HG02852 (cell line): ENCODE measurements around the gene KCNMA1.
"Not testable (repeated sequence)": the region's sequence is repeated elsewhere in the genome, so short reads cannot be mapped to it uniquely, and the experiment has no call there.

Experiments used
- ATAC-seq: cut with Tn5 transposase; IDR thresholded peaks from one replicate; pipeline ENCODE4 v1.9.1; 2021; ENCODE audit warnings: mild to moderate bottlenecking, moderate library complexity; ENCODE audit not compliant: unreplicated experiment

Gene KCNMA1

GRCh38 chr10:77405771-77406241 is 231.8 kb downstream of the KCNMA1 start:
- ATAC-seq, result no peak

GRCh38 chr10:77404810-77405209 is 232.8 kb downstream of the KCNMA1 start:
- ATAC-seq, result no peak

DNA sequence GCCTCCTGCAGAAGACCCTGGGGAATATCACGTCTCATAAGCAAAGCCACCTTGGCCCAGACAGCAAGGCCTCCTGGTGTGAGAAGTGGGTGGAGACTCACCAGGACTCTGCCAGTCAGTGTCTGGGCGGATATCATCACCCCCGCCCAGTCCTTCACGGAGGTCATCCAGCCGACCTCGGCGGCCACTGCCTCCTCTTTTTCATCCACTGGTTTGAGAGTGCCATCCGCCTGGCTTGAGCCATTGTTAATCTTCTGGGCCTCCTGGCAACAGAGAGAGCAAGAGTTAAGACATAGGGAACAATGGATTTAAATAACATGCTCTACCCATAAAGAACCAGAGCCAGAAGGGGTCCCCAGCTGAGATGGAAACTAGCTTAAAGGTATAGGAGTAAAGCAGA is 233.8 kb downstream of the KCNMA1 start:
- no peak for ATAC-seq

- no peak for ATAC-seq
Observed at GRCh38 chr10:77401683-77402082, 235.9 kb downstream of the KCNMA1 start.

GRCh38 chr10:77400033-77400432 is 237.6 kb downstream of the KCNMA1 start:
- no peak for ATAC-seq

DNA sequence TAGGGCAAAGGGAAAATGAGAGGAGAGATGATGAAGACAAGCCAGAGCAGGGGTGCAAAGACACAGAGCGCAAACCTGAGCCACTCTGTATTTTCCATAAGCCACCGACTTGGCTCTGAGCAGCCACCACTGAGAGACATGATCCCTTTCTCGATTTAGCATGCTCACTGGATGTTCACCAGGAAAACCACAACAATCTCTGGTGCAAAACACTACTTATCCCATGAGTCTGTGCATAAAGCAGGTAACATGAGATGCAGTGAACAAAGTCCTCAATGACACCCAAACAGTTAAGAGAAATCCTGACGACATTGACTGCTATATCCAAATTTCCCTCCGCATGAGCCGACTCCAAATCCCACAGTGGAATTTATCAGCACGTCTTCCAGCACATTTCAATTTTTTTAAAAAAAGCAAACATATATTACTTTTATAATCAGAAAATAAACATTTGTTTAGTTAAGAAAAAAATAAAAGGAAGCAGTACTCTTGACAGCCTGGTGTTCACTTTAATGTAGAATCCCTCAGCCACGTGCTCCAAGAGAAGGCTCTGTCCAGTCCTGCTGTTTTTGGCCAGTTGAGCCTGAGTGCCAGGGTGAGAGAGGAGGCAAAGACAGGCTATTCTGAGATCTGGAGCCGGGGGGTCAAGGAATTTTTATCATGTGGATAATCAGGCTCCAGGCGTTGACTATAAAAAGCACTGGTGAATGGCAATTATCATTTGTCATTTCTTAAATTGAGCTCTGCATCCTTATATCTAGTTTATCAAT is 238.4 kb downstream of the KCNMA1 start:
- no peak for ATAC-seq

DNA sequence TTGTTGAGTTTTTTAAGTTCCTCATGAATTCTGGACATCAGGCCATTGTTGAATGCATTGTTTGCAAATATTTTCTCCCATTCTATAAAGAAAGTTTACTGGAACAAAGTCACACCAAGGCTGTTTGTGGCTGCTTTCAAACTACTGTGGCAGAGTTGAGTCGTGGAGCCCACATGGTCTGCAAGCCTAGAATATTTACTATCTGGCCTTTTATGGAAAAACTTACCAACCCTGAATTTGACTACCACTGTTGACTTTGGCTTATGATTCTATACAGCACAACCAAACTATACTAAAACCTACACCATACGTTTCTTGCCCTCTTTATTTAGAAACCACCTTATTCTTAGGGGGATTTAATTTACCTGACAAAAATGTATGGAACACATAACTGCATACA is 239.1 kb downstream of the KCNMA1 start:
- ATAC-seq, result no peak

GRCh38 chr10:77397103-77397502 is 240.5 kb downstream of the KCNMA1 start:
- no peak for ATAC-seq

- no peak for ATAC-seq
Observed at GRCh38 chr10:77396290-77396689, 241.3 kb downstream of the KCNMA1 start.

DNA sequence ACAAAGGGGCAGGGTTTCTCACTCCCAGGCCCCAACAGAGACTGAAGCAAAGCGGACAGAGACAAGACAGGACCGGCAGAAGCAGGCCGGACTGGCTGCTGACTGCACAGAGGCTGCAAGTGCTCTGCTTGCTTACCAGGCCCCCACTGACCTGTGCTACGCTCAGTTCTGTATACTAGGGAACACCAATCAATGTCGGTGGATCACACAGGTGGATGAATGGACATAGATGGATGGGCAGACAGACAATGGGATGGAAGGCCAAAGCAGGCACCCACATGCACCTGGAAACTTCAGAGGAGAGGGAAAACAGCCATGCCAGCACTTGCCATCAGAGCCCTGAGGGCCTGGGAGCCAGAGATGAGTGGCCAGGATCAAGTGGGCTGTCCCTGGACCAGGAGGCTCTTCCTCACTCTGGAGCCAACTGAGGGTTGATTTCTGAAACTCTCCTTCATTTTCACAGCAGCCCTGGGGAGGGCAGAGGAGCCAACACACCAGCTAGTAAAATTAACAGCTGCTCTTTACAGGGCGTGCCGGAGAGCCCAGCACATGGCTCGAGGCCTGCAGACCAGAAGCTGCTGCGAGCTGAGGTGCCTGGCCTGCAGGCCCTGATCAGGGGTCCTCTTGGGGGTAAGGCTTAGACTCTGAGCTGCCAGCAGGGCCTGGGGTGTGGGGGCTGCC is 243.6 kb downstream of the KCNMA1 start:
- no peak for ATAC-seq

DNA sequence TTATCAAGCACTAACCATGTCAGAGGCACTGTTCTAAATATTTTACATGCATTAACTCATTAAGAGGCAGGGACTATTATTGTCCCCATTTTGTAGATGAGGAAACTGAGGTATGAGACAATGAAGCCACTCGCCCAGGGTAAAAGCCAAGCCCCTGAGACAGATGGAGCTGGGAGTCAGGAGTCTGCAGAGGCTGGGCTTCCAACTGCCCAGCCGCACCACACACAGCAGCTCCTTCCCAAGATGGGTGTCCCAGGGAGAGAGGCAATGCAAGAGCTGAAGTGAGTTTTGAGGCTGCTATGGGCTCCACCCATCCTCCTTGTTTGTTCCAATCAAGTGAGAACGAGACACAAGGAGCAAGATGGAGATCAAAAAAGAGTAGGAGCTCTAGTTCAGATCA is 244.2 kb downstream of the KCNMA1 start:
- ATAC-seq, result no peak

DNA sequence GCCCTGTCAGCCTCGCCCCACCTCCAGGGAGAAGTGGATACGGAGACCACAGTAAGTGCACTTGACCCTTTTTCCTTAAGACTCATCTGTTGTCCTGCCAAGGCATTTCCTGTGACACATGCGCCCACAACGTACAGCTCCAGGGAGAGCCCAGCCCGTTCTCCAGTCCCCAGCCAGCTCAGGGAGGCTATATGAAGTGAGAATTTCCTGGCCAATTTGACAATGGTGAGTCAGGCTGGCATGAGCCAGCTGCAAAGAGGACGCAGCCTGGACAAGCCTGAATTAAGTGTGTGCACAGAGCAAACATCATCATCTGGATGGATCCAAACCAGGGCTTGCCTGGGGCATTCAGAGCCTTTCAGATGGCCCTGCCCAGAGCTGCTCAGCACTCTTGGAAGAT is 244.8 kb downstream of the KCNMA1 start:
- ATAC-seq, result no peak

- no peak for ATAC-seq
Observed at GRCh38 chr10:77392236-77392721, 245.3 kb downstream of the KCNMA1 start.

DNA sequence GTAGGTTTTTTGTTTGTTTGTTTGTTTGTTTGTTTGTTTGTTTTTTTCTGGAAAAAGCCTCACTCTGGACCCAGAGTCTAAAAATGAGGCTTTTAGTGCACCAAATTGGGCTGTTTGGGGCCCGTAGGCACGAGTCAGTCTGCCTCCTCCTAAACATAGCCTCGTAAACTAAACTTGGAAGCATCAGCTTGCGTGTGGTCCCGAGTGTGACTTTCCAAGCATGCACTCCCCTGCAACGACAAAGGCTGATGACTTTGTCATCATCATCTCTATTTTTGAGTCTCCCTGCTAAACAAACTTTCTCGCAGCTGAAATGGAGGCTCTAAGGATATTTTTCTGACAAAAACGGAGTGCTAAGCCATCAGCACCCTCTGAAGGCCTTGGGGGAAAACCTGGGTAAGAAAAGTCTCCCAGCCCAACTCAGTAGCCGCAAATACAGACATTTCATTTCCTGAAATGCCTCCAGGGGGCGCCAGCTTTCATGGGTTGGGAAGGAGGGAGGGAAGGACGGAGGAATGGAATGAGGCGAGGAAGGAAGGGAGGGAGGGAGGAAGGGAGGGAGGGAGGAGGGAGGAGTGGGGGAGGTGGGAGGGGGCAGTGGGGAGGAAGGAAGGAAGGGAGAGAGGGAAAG is 245.9 kb downstream of the KCNMA1 start:
- no peak for ATAC-seq

GRCh38 chr10:77390481-77390891 is 247.1 kb downstream of the KCNMA1 start:
- no peak for ATAC-seq

DNA sequence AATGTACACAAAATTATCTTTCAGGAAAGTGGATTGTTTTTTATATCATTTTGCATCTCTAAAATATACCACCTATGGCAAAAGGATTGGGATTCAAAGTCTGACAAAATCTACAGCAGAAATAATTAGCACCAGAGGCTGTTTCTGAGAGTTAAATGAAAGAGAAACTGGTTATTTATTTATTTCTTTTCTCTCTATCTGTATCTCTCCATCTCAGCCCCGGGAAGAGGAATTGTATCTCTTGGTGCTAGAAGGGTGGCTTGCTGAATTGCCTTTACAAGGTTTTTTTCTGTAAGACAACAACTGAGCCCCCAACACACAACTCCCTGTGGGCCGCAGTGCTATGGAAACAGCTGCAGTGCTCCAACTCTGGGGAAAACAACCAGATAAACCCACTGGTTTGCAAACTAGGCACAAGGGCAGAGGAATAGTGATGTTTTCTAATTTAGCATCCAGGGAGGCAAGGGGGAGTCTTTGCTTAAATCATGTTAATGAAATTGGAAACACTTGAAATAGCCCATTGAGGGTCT is 249.0 kb downstream of the KCNMA1 start:
- no peak for ATAC-seq

GRCh38 chr10:77387701-77388100 is 249.9 kb downstream of the KCNMA1 start:
- not testable (repeated sequence) for ATAC-seq

GRCh38 chr10:77387247-77387646 is 250.4 kb downstream of the KCNMA1 start:
- no peak for ATAC-seq

DNA sequence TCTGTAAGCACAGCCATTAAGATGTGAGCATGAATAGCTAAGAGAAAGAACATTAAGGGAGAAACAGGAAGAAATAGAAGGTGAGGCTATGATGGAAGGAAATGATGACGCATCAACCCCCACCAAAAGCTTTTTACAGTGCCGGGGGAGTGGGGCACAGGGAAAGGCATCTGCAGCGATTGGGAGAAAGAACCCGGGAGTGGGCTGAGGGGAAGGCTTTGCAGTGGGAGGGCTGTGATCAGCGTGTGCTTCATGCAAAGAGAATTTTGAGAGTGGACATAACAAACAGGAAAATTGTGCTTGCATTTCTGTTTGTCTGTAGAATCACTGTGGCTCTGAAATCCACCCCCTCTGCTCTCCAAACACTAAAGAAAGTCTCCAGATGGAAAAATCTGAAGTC is 250.8 kb downstream of the KCNMA1 start:
- ATAC-seq, result no peak

DNA sequence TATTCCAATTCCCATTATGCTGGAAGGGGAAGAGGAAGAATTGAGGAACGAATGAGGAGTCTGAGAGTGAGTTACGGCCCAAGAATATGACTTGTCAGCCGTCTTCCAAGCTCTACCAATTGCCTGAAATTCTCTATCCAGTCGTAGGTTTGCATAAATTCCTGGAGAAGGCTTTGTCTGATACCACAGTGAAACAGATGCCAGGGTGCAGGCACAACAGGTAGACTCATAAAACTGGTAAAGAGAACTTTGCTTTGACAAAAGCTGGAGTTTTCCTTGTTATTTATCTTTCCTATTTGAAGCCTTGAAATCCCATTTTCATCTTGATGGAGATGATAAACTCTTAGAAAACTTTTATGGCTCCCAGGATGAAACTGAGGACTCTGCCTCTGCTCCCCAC is 251.2 kb downstream of the KCNMA1 start:
- no peak for ATAC-seq

DNA sequence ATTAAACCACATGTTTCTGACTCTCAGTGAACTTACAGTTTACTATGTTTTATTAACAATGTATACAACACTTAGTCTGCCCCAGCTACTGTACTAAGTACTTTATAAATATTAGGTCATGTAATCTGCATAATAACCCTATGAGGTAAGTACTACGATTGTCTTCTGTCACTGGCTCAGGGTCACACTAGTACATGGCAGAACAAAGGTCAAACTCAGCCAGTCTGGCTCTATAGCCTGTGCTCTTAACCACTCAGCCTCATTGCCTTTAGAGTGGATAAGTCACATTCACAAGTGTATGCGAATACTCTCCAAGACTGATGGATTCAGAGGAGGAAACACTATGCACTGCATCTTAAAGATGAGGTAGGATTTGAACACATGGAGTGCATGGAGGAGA is 252.3 kb downstream of the KCNMA1 start:
- ATAC-seq, result no peak
